ENCODE measurements around the gene MEN1.
A peak's percentile ranks its signal among the peaks of the same experiment; 100 is the strongest.

The MEN1 gene

DNA sequence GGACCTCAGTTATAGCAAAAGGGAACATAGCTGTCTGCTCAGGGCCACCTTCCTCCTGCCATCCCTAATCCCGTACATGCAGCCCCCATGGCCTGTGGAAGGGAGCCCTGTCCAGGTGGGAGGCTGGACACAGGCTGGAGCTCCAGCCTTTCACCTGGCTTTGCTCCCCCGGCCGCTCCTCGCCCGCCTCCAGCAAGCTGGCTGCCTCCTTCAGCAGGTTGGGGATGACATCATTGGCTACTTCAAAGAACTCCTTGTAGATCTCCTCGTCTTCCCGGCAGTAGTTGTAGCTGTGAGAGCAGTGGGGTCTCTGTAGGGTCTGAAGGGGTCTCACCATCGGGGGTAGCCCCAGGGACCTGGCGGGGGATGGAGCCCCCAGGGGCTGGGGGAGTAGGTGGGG is 4.9 kb downstream of the MEN1 start:
- H3K27ac ChIP-seq (ENCODE audit: low read length) = no peak overlapping the region
- no peaks in the 10 kb centered on the region for H4K20me1 ChIP-seq (ENCODE audit: insufficient read depth, low read length)
- no peaks in the 10 kb centered on the region for H3K27me3 ChIP-seq (replicated peaks; ENCODE audit: insufficient read depth, low read length)
- peaks cover 12% of the 10 kb centered on the region for H3K4me1 ChIP-seq (ENCODE audit: low read length)
- DNase-seq = no peak
- no peaks in the 10 kb centered on the region for H3K9me3 ChIP-seq (replicated peaks; ENCODE audit: insufficient read depth, low read length)
- H3K9me2 ChIP-seq (replicated peaks; ENCODE audit: insufficient read depth, low read length) = no peaks in the 10 kb centered on the region
- peaks cover 6% of the 10 kb centered on the region; the same call in 1 of the 2 replicates for H3F3A ChIP-seq (ENCODE audit: insufficient read depth, low read length)
- peaks cover 5% of the 10 kb centered on the region for H3K79me2 ChIP-seq (ENCODE audit: low read length)
- no peaks in the 10 kb centered on the region for H3K36me3 ChIP-seq (replicated peaks; ENCODE audit: insufficient read depth, low read length)
- TF ChIP-seq EZH2 (optimal IDR thresholded peaks at IDR 0.05; ENCODE audit: low read depth, low read length) = no peak
- TF ChIP-seq EZH2phosphoT487 (IDR thresholded peaks at IDR 0.05; ENCODE audit: low read length) = no peak
- TF ChIP-seq, protein P1, sequence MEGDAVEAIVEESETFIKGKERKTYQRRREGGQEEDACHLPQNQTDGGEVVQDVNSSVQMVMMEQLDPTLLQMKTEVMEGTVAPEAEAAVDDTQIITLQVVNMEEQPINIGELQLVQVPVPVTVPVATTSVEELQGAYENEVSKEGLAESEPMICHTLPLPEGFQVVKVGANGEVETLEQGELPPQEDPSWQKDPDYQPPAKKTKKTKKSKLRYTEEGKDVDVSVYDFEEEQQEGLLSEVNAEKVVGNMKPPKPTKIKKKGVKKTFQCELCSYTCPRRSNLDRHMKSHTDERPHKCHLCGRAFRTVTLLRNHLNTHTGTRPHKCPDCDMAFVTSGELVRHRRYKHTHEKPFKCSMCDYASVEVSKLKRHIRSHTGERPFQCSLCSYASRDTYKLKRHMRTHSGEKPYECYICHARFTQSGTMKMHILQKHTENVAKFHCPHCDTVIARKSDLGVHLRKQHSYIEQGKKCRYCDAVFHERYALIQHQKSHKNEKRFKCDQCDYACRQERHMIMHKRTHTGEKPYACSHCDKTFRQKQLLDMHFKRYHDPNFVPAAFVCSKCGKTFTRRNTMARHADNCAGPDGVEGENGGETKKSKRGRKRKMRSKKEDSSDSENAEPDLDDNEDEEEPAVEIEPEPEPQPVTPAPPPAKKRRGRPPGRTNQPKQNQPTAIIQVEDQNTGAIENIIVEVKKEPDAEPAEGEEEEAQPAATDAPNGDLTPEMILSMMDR (IDR thresholded peaks at IDR 0.05; ENCODE audit: low read length) = no peak
- no peak overlapping the region for H3K4me2 ChIP-seq (ENCODE audit: low read depth, low read length)
- no peak overlapping the region for H2AFZ ChIP-seq (ENCODE audit: low read length)
- no peak overlapping the region for H3K4me3 ChIP-seq (ENCODE audit: low read length)
- no peak overlapping the region for H3K9ac ChIP-seq (ENCODE audit: low read length)

DNA sequence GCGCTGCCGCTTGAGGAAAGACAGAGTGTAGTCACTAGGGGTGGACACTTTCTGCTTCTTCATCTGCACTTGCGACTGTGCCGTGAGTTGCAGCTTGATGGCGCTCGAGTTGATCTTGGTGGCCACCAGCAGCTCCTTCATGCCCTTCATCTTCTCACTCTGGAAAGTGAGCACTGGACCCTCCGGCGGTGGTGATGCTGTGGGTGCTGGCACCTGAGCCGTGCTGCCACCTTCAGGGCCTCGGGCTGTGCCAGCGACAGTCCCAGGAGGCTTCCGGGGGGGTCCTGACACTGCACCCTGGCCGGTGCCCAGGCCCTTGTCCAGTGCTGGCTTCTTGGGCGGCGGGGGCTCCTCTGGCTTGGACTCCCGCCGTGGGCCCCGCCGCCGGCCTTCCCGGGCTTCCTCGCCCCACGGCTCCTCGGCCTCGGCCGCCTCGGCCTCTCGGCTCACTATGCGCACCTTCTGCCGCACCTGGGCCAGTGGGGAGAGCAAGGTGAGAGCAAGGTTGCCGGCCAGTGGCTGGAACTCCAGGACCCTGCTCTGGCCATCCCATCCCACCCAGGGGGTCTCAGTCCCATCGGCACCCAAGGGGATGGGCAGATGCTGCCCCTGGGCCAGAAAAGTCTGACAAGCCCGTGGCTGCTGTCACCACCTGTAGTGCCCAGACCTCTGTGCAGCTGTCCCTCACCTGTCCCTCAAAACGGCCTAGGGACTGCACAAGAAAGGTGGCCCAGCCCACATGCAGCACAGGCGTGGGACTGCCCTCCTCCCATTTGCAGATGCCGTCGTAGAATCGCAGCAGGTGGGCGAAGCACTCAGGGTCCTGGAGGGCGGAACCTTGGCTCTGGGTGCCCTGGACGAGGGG is 5.8 kb downstream of the MEN1 start:
- H3K9me2 ChIP-seq (replicated peaks; ENCODE audit: insufficient read depth, low read length) = no peaks in the 10 kb centered on the region
- TF ChIP-seq, protein P1 (IDR thresholded peaks at IDR 0.05; ENCODE audit: low read length) = no peak
- TF ChIP-seq EZH2 (optimal IDR thresholded peaks at IDR 0.05; ENCODE audit: low read depth, low read length) (no peak), EZH2phosphoT487 (IDR thresholded peaks at IDR 0.05; ENCODE audit: low read length) (no peak)
- H3K79me2 ChIP-seq (ENCODE audit: low read length) = peaks cover 4% of the 10 kb centered on the region
- H4K20me1 ChIP-seq (ENCODE audit: insufficient read depth, low read length) = no peaks in the 10 kb centered on the region
- no peak overlapping the region for H3K27ac ChIP-seq (ENCODE audit: low read length)
- H3K4me2 ChIP-seq (ENCODE audit: low read depth, low read length) = peak overlapping the region; percentile 86; the same call in 1 of the 2 replicates
- H3F3A ChIP-seq (ENCODE audit: insufficient read depth, low read length) = peaks cover 6% of the 10 kb centered on the region; the same call in 1 of the 2 replicates
- H2AFZ ChIP-seq (ENCODE audit: low read length) = no peak overlapping the region
- no peaks in the 10 kb centered on the region for H3K36me3 ChIP-seq (replicated peaks; ENCODE audit: insufficient read depth, low read length)
- H3K4me1 ChIP-seq (ENCODE audit: low read length) = peaks cover 10% of the 10 kb centered on the region
- H3K9me3 ChIP-seq (replicated peaks; ENCODE audit: insufficient read depth, low read length) = no peaks in the 10 kb centered on the region
- no peaks in the 10 kb centered on the region for H3K27me3 ChIP-seq (replicated peaks; ENCODE audit: insufficient read depth, low read length)
- no peak for DNase-seq
- no peak overlapping the region for H3K9ac ChIP-seq (ENCODE audit: low read length)
- no peak overlapping the region for H3K4me3 ChIP-seq (ENCODE audit: low read length)

DNA sequence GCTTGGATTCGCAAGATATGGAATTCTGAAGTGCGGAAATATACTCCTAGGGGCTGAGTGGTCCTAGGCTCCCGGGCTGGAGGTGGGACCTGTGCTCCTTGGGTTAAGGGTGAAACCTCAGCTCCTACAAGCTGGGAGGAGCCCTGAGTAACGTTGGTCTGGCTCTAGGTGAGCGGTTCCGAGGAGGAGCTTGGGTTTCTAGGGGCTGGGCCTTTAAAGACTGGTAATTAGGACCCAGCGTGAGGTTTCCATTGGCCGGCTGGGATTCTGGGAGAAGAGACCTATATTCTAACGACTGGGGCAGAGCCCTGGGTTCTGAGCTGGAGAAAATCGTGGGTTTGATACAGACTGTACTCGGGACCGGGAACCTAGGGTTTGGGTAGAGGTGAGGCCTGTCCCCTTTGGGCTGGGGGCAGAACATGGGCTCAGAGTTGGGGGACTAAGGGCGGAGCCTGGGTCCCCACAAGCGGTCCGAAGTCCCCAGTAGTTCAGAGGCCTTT is 6.5 kb downstream of the MEN1 start:
- DNase-seq = no peak
- H3F3A ChIP-seq (ENCODE audit: insufficient read depth, low read length) = peaks cover 6% of the 10 kb centered on the region; the same call in 1 of the 2 replicates
- H4K20me1 ChIP-seq (ENCODE audit: insufficient read depth, low read length) = no peaks in the 10 kb centered on the region
- no peaks in the 10 kb centered on the region for H3K36me3 ChIP-seq (replicated peaks; ENCODE audit: insufficient read depth, low read length)
- H3K9me2 ChIP-seq (replicated peaks; ENCODE audit: insufficient read depth, low read length) = no peaks in the 10 kb centered on the region
- peaks cover 6% of the 10 kb centered on the region; the same call in 1 of the 2 replicates for H3K4me1 ChIP-seq (ENCODE audit: low read length)
- no peaks in the 10 kb centered on the region for H3K9me3 ChIP-seq (replicated peaks; ENCODE audit: insufficient read depth, low read length)
- no peak for TF ChIP-seq EZH2phosphoT487 (IDR thresholded peaks at IDR 0.05; ENCODE audit: low read length)
- no peak for TF ChIP-seq EZH2 (optimal IDR thresholded peaks at IDR 0.05; ENCODE audit: low read depth, low read length)
- TF ChIP-seq, protein P1 (IDR thresholded peaks at IDR 0.05; ENCODE audit: low read length) = no peak
- H2AFZ ChIP-seq (ENCODE audit: low read length) = peak overlapping the region; percentile 82
- H3K27ac ChIP-seq (ENCODE audit: low read length) = no peak overlapping the region; the same call in 1 of the 2 replicates
- no peaks in the 10 kb centered on the region for H3K79me2 ChIP-seq (ENCODE audit: low read length)
- no peaks in the 10 kb centered on the region for H3K27me3 ChIP-seq (replicated peaks; ENCODE audit: insufficient read depth, low read length)
- peak overlapping the region; percentile 73 for H3K4me3 ChIP-seq (ENCODE audit: low read length)
- H3K4me2 ChIP-seq (ENCODE audit: low read depth, low read length) = peak overlapping the region; percentile 86
- peak overlapping the region; percentile 60; the same call in 1 of the 2 replicates for H3K9ac ChIP-seq (ENCODE audit: low read length)
